Measurements from ENCODE around the gene FBXO5. TPM values are rescaled to one million over a fixed set of nuclear protein-coding genes. Genes with fewer than 3 reads are reported as not detected.
A peak's percentile ranks its signal among the peaks of the same experiment; 100 is the strongest.

The FBXO5 gene
- total RNA-seq, 1 experiment from 2014 or later: 47.4 TPM

GRCh38 chr6:152979116-152979515 is 3.7 kb downstream of the FBXO5 start:
- H3K27ac Mint-ChIP-seq: no peak overlapping the region
- H3K27me3 Mint-ChIP-seq (ENCODE audit: low read depth): no peaks in the 10 kb centered on the region
- no peak for TF ChIP-seq AFF4 (CRISPR knock-in tag; IDR thresholded peaks at IDR 0.05; ENCODE audit: borderline replicate concordance)
- no peak for TF ChIP-seq CREB1 (CRISPR knock-in tag; IDR thresholded peaks at IDR 0.05)
- no peak for TF ChIP-seq MLX (CRISPR knock-in tag; IDR thresholded peaks at IDR 0.05)
- no peak for TF ChIP-seq MXD4 (CRISPR knock-in tag; IDR thresholded peaks at IDR 0.05; ENCODE audit: borderline replicate concordance)
- no peak for TF ChIP-seq ATF6 (CRISPR knock-in tag; IDR thresholded peaks at IDR 0.05)
- H3K4me3 Mint-ChIP-seq: peak overlapping the region; percentile 41; the same call in 1 of the 2 replicates
- ATAC-seq (no peak), DNase-seq (ENCODE audit: low spot score) (no peak)
- peaks cover 52% of the 10 kb centered on the region for H3K4me1 Mint-ChIP-seq
- ChIA-PET CTCF (no interaction called here), POLR2A (interaction anchor here (0.6 kb wide), 1 partner anchor 19 kb away, joined by 8 read pairs; no protein-coding TSS in a partner anchor)
- no peaks in the 10 kb centered on the region for H3K9me3 Mint-ChIP-seq
- H3K36me3 Mint-ChIP-seq: peaks cover 44% of the 10 kb centered on the region

GRCh38 chr6:152978058-152978457 is 4.8 kb downstream of the FBXO5 start:
- peaks cover 54% of the 10 kb centered on the region for H3K36me3 Mint-ChIP-seq
- POLR2A ChIA-PET: no interaction called here
- peaks cover 52% of the 10 kb centered on the region for H3K4me1 Mint-ChIP-seq
- no peak overlapping the region for H3K27ac Mint-ChIP-seq
- no peaks in the 10 kb centered on the region for H3K9me3 Mint-ChIP-seq
- CTCF ChIA-PET: interaction anchor here (0.8 to 1.2 kb wide), 2 partner anchors 24 to 335 kb away, joined by 3 read pairs; no protein-coding TSS in a partner anchor
- DNase-seq (ENCODE audit: low spot score) (no peak), ATAC-seq (no peak)
- peak overlapping the region; percentile 47; the same call in 1 of the 2 replicates for H3K4me3 Mint-ChIP-seq
- TF ChIP-seq SMAD3 (CRISPR knock-in tag; IDR thresholded peaks at IDR 0.05; ENCODE audit: borderline replicate concordance) (no peak), JUN (CRISPR knock-in tag; IDR thresholded peaks at IDR 0.05) (no peak), TCF7 (CRISPR knock-in tag; IDR thresholded peaks at IDR 0.05; ENCODE audit: low read depth) (no peak), OVOL2 (CRISPR knock-in tag; IDR thresholded peaks at IDR 0.05; ENCODE audit: borderline replicate concordance) (no peak), USF2 (CRISPR knock-in tag; IDR thresholded peaks at IDR 0.05) (no peak)
- H3K27me3 Mint-ChIP-seq (ENCODE audit: low read depth): no peaks in the 10 kb centered on the region

GRCh38 chr6:152977556-152977955 is 5.3 kb downstream of the FBXO5 start:
- ATAC-seq (no peak), DNase-seq (ENCODE audit: low spot score) (no peak)
- no peak overlapping the region; the same call in 1 of the 2 replicates for H3K4me3 Mint-ChIP-seq
- H3K36me3 Mint-ChIP-seq: peaks cover 59% of the 10 kb centered on the region
- ChIA-PET POLR2A (no interaction called here), CTCF (interaction anchor here (0.8 to 1.2 kb wide), 2 partner anchors 23 to 335 kb away, joined by 3 read pairs; no protein-coding TSS in a partner anchor)
- H3K27ac Mint-ChIP-seq: no peak overlapping the region
- H3K9me3 Mint-ChIP-seq: no peaks in the 10 kb centered on the region
- no peaks in the 10 kb centered on the region for H3K27me3 Mint-ChIP-seq (ENCODE audit: low read depth)
- peaks cover 52% of the 10 kb centered on the region for H3K4me1 Mint-ChIP-seq
- no peak for TF ChIP-seq GABPB1 (CRISPR knock-in tag; IDR thresholded peaks at IDR 0.05)
- TF ChIP-seq ZSCAN18 (CRISPR knock-in tag; IDR thresholded peaks at IDR 0.05): no peak
- no peak for TF ChIP-seq CTCF (IDR thresholded peaks at IDR 0.05)
- TF ChIP-seq ZNF425 (CRISPR knock-in tag; conservative IDR thresholded peaks at IDR 0.05): no peak
- TF ChIP-seq MXD4 (CRISPR knock-in tag; IDR thresholded peaks at IDR 0.05; ENCODE audit: borderline replicate concordance): no peak
- TF ChIP-seq ZBTB43 (CRISPR knock-in tag; IDR thresholded peaks at IDR 0.05): no peak

All from WTC11 (cell line).